Measurements from ENCODE around the gene PDE9A. TPM values are rescaled to one million over a fixed set of nuclear protein-coding genes. Genes with fewer than 3 reads are reported as not detected.

The PDE9A gene
- total and polyA plus RNA-seq, 2 donors (not counting 3 experiments of a cell fraction or from before 2014, with no cell fraction given): 0.28 to 2.2 TPM

- dilution Hi-C loops (cut with MboI; ENCODE audit: extremely low pct_ligation_motif_present, low sequenced_read_pairs): no loop called here
- Histone ChIP-seq H2AFZ (ENCODE audit: low read depth, low read length) (no peak overlapping the region), H3K9ac (replicated peaks; ENCODE audit: extremely low read depth, insufficient read depth, low read length) (no peak overlapping the region), H3K27me3 (ENCODE audit: control insufficient read depth in 2 of 2, insufficient read depth in 2 of 2, low read length in 2 of 2) (no peaks in the 10 kb centered on the region), H3K4me3 (replicated peaks in 1 of 3; ENCODE audit: insufficient read depth in 1 of 3, low read depth in 1 of 3, low read length in 3 of 3) (no peak overlapping the region), H3K27ac (ENCODE audit: insufficient read depth, low read depth, low read length) (no peak overlapping the region), H3K9me3 (replicated peaks; ENCODE audit: control insufficient read depth, insufficient read depth, low read length) (no peaks in the 10 kb centered on the region), H3K4me1 (ENCODE audit: control insufficient read depth, extremely low read depth, insufficient read depth, low read length) (no peaks in the 10 kb centered on the region), H3K79me2 (ENCODE audit: control insufficient read depth, insufficient read depth, low read length) (no peaks in the 10 kb centered on the region), H3K4me2 (ENCODE audit: insufficient read depth, low read length) (no peak overlapping the region), H4K20me1 (replicated peaks; ENCODE audit: control insufficient read depth, extremely low read depth, insufficient read depth, low read length) (no peaks in the 10 kb centered on the region), H3K36me3 (ENCODE audit: control insufficient read depth in 2 of 2, extremely low read depth in 1 of 2, insufficient read depth in 2 of 2, low read length in 2 of 2) (no peaks in the 10 kb centered on the region), H3K9me1 (replicated peaks; ENCODE audit: control insufficient read depth, extremely low read depth, insufficient read depth, low read length) (no peaks in the 10 kb centered on the region)
- FAIRE-seq (no peak), DNase-seq (ENCODE audit: low read depth, low spot score) (no peak)
- TF ChIP-seq EZH2 (IDR thresholded peaks at IDR 0.05; ENCODE audit: borderline replicate concordance, low read depth, low read length, severe bottlenecking) (no peak), POLR2AphosphoS5 (IDR thresholded peaks at IDR 0.05; ENCODE audit: insufficient read depth, low read depth, low read length) (no peak), MYC (IDR thresholded peaks at IDR 0.05; ENCODE audit: low read depth, low read length) (no peak), FOS (IDR thresholded peaks at IDR 0.05; ENCODE audit: borderline replicate concordance, insufficient read depth, low read length) (no peak), GATA2 (IDR thresholded peaks at IDR 0.05; ENCODE audit: insufficient read depth, insufficient read length, low read depth, low read length) (no peak), CTCF (IDR thresholded peaks at IDR 0.05; ENCODE audit: extremely low read depth in 1 of 2, insufficient read depth in 1 of 2, low read depth in 1 of 2, low read length in 2 of 2) (no peak), MAX (IDR thresholded peaks at IDR 0.05; ENCODE audit: insufficient read depth, insufficient read length) (no peak), POLR2A (IDR thresholded peaks at IDR 0.05; ENCODE audit: low read depth, low read length) (no peak), JUN (IDR thresholded peaks at IDR 0.05; ENCODE audit: borderline replicate concordance, insufficient read depth, insufficient read length, low read depth) (no peak)
- intact Hi-C loops (cut with micrococcal nuclease): no loop called here
- POLR2A ChIA-PET: no interaction called here
- BruUV-seq (replicated peaks): no TSS peak
- CTCF ChIA-PET: no interaction called here
These were observed 27.2 kb upstream of the PDE9A start for GRCh38 chr21:42626171-42626570.
